ENCODE data around the gene PAQR7.

PAQR7 gene

GRCh38 chr1:25833158-25833557, 42.4 kb downstream of the PAQR7 start:
- H3F3A ChIP-seq (ENCODE audit: control insufficient read depth, insufficient read depth) = no peaks in the 10 kb centered on the region
- H3K36me3 ChIP-seq (ENCODE audit: control insufficient read depth, low read length) = peaks cover 88% of the 10 kb centered on the region
- H3K4me2 ChIP-seq (ENCODE audit: low read length) = no peak overlapping the region
- H3K9me3 ChIP-seq (ENCODE audit: control insufficient read depth, insufficient read depth, low read length) = no peaks in the 10 kb centered on the region
- H3K27me3 ChIP-seq (ENCODE audit: control insufficient read depth, low read length) = no peaks in the 10 kb centered on the region
- H3K79me2 ChIP-seq (ENCODE audit: control insufficient read depth, low read length) = peaks cover 6% of the 10 kb centered on the region
- no peaks in the 10 kb centered on the region for H3K9me2 ChIP-seq (replicated peaks; ENCODE audit: control insufficient read depth, low read length)
- H3K4me3 ChIP-seq (ENCODE audit: low read length) = no peak overlapping the region
- H3K27ac ChIP-seq (ENCODE audit: low read depth, low read length) = no peak overlapping the region
- no peaks in the 10 kb centered on the region; the same call in 1 of the 2 replicates for H4K20me1 ChIP-seq (ENCODE audit: control insufficient read depth, insufficient read depth, low read depth, low read length)
- no peaks in the 10 kb centered on the region for H3K4me1 ChIP-seq (ENCODE audit: control insufficient read depth, low read length)
- TF ChIP-seq CTCF (IDR thresholded peaks at IDR 0.05; ENCODE audit: low read depth, low read length, poor library complexity, severe bottlenecking) (no peak), EZH2phosphoT487 (IDR thresholded peaks at IDR 0.05; ENCODE audit: borderline replicate concordance, low read length) (no peak)

GRCh38 chr1:25832336-25833037, 43.0 kb downstream of the PAQR7 start:
- H3K79me2 ChIP-seq (ENCODE audit: control insufficient read depth, low read length) = peaks cover 6% of the 10 kb centered on the region
- H3K36me3 ChIP-seq (ENCODE audit: control insufficient read depth, low read length) = peaks cover 94% of the 10 kb centered on the region
- H3K4me2 ChIP-seq (ENCODE audit: low read length) = no peak overlapping the region
- no peaks in the 10 kb centered on the region for H3K9me3 ChIP-seq (ENCODE audit: control insufficient read depth, insufficient read depth, low read length)
- H3K9me2 ChIP-seq (replicated peaks; ENCODE audit: control insufficient read depth, low read length) = no peaks in the 10 kb centered on the region
- TF ChIP-seq CTCF (IDR thresholded peaks at IDR 0.05; ENCODE audit: low read depth, low read length, poor library complexity, severe bottlenecking) = no peak
- TF ChIP-seq EZH2phosphoT487 (IDR thresholded peaks at IDR 0.05; ENCODE audit: borderline replicate concordance, low read length) = no peak
- H3K27ac ChIP-seq (ENCODE audit: low read depth, low read length) = no peak overlapping the region
- no peaks in the 10 kb centered on the region for H3K27me3 ChIP-seq (ENCODE audit: control insufficient read depth, low read length)
- no peaks in the 10 kb centered on the region; the same call in 1 of the 2 replicates for H4K20me1 ChIP-seq (ENCODE audit: control insufficient read depth, insufficient read depth, low read depth, low read length)
- H3K4me3 ChIP-seq (ENCODE audit: low read length) = no peak overlapping the region
- H3K4me1 ChIP-seq (ENCODE audit: control insufficient read depth, low read length) = no peaks in the 10 kb centered on the region
- no peaks in the 10 kb centered on the region for H3F3A ChIP-seq (ENCODE audit: control insufficient read depth, insufficient read depth)

- H3K9me3 ChIP-seq (ENCODE audit: control insufficient read depth, insufficient read depth, low read length) = no peaks in the 10 kb centered on the region
- no peaks in the 10 kb centered on the region; the same call in 1 of the 2 replicates for H4K20me1 ChIP-seq (ENCODE audit: control insufficient read depth, insufficient read depth, low read depth, low read length)
- H3F3A ChIP-seq (ENCODE audit: control insufficient read depth, insufficient read depth) = no peaks in the 10 kb centered on the region
- no peaks in the 10 kb centered on the region for H3K9me2 ChIP-seq (replicated peaks; ENCODE audit: control insufficient read depth, low read length)
- H3K4me1 ChIP-seq (ENCODE audit: control insufficient read depth, low read length) = no peaks in the 10 kb centered on the region
- no peak overlapping the region for H3K27ac ChIP-seq (ENCODE audit: low read depth, low read length)
- H3K4me3 ChIP-seq (ENCODE audit: low read length) = no peak overlapping the region
- H3K36me3 ChIP-seq (ENCODE audit: control insufficient read depth, low read length) = peaks cover 92% of the 10 kb centered on the region
- no peaks in the 10 kb centered on the region for H3K27me3 ChIP-seq (ENCODE audit: control insufficient read depth, low read length)
- H3K4me2 ChIP-seq (ENCODE audit: low read length) = no peak overlapping the region
- H3K79me2 ChIP-seq (ENCODE audit: control insufficient read depth, low read length) = peaks cover 6% of the 10 kb centered on the region
- TF ChIP-seq CTCF (IDR thresholded peaks at IDR 0.05; ENCODE audit: low read depth, low read length, poor library complexity, severe bottlenecking) = no peak
- no peak for TF ChIP-seq EZH2phosphoT487 (IDR thresholded peaks at IDR 0.05; ENCODE audit: borderline replicate concordance, low read length)
Measured at GRCh38 chr1:25831569-25832196, 43.8 kb downstream of the PAQR7 start.

Data from DOHH2 (cell line).